ENCODE data around the gene ZNF611.
"Not testable (repeated sequence)": the region's sequence is repeated elsewhere in the genome, so short reads cannot be mapped to it uniquely, and the experiment has no call there.

The ZNF611 gene

GRCh38 chr19:52720541-52720940 is 14.3 kb downstream of the ZNF611 start:
- in situ Hi-C loops (cut with MboI; ENCODE audit: low sequenced_read_pairs) = not testable (repeated sequence)

DNA sequence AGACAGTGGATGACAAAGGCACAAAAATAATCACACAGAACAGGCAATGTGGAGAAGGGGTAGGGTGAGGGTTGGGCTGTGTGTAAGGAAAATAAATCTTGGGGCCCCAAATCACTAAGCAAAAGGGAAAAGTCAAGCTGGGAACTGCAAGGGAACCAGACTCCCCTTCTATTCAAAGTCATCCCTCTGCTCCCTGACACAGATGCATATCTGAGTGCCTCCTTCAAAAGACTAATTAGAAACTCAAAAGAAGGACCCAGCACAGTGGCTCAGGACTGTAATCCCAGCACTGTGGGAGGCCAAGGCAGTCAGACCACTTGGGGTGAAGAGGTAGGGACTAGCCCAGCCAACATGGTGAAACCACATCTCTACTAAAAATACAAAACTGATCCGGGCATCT is 18.3 kb downstream of the ZNF611 start:
- in situ Hi-C loops (cut with MboI; ENCODE audit: low sequenced_read_pairs) = no loop called here

DNA sequence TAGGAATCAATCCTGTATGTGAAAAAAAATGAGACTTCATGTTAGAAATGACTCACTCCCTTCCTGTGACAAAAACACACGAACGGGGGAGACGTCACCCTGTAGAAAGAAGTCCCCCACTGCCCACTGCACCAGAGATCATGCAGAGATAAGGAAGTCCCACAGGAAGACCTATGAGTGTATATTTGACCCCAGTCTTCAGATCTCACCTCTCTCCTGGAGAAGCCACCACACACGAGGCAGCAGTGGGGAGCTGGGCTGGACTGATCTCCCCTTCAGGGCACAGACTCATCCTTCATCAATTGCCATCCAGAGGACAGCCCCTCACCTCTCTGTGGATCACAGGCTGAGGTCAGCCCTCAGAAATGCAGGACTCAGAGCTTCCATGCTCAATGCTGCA is 18.9 kb downstream of the ZNF611 start:
- in situ Hi-C loops (cut with MboI; ENCODE audit: low sequenced_read_pairs) = not testable (repeated sequence)

DNA sequence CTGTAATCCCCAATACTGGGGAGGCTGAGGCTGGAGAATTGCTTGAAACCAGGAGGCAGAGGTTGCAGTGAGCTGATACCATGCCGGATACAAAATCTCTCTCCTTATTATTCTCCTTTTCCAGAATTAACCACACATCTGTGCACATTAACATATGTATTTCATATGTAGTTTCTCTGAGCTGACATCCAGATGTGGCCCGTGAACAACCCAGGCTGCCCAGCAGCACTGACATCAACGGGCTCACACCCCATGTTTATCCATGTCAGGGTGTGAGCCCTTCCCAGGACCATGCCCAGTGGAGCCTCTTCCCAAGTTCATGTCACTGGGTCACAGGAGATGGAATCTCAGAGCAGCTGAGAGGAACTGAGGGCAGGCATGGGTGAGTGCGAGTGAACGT is 19.5 kb downstream of the ZNF611 start:
- in situ Hi-C loops (cut with MboI; ENCODE audit: low sequenced_read_pairs) = not testable (repeated sequence)

DNA sequence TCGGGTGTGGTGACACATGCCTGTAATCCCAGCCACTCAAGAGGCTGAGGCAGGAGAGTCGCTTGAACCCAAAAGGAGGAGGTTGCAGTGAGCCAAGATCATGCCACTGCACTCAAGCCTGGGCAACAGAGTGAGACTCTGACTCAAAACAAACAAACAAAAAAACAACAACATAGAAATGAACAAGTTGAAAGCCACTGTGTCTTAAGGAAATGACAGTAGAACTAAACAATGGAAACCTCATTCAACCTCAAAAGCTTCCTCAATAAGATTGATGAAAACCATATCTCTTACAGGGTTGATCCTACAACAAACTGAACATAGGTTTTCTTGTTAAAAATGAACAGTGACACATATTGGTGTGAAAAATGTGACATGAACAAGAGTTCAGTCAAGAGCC is 21.8 kb downstream of the ZNF611 start:
- in situ Hi-C loops (cut with MboI; ENCODE audit: low sequenced_read_pairs) = not testable (repeated sequence)

- in situ Hi-C loops (cut with MboI; ENCODE audit: low sequenced_read_pairs) = not testable (repeated sequence)
Measured at GRCh38 chr19:52711661-52712060, 23.2 kb downstream of the ZNF611 start.

DNA sequence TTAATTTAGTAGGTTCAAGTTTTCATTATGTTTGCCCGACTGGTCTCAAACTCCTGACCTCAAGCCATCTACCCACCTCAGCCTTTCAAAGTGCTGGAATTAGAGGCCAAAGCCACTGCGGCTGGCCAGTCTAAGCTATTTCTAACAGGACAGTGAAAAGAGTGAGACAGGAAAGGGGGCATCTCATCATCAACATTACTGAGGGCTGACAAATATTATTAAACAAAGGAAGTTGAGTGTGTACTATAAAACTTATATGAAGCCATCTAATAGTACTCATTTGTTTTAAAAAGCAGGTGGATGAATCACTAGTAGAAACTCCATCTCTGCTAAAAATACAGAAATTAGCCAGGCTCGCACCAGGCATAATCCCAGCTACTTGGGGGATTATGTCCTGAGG is 24.3 kb downstream of the ZNF611 start:
- in situ Hi-C loops (cut with MboI; ENCODE audit: low sequenced_read_pairs) = no loop called here

DNA sequence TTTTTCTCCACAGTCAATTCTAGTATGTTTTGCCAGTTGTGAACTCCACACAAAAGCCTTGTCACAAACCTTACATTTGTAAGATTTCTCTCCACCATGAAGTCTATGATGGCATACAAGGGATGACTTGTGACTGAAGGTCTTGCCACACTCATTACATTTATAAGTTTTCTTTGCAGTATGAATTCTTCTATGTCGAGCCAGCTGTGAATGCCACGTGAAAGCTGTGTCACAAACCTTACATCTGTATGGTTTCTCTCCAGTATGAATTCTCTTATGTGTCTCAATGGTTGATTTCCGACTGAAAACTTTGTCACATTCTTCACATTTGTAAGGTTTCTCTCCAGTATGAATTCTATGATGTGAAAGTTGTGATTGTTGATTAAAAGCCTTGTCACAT is 29.2 kb downstream of the ZNF611 start:
- in situ Hi-C loops (cut with MboI; ENCODE audit: low sequenced_read_pairs) = not testable (repeated sequence)

DNA sequence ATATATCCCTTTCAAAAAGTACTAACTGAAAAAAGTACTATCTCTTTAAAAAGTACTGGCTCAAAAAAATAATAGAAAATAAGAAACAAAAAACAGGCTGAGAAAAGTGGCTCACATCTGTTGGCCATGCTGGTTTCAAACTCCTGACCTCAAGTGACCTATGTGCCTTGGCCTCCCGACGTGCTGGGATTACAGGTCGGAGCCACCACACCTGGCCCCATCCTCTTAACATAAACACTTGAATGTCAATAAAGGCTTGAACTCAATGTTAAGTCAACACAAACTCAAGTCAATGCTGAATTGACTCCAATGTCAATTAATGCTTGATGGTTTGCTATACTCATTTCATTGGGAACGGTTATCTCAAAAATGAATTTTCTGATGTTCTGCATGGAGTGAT is 30.9 kb downstream of the ZNF611 start:
- in situ Hi-C loops (cut with MboI; ENCODE audit: low sequenced_read_pairs) = no loop called here

DNA sequence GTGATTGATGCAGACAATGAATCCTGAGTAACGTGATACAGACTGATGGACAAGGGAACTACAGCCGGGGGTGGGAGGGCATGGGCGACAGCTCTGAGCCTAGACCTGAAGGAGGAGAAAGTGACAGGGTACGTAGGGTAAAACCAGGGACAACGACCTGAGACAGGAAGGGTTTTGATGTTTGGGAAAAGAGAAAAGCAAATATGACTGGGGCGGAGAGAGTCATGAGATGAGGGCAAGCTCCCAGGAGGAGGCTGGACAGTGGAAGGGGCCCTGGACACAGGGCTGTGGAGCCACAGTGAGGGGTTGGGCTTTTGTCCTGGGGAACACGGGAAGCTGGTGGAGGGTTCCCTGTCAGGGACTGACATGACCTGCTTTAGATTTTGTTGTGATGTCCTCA is 34.2 kb downstream of the ZNF611 start:
- in situ Hi-C loops (cut with MboI; ENCODE audit: low sequenced_read_pairs) = no loop called here

GRCh38 chr19:52699555-52699954 is 35.3 kb downstream of the ZNF611 start:
- in situ Hi-C loops (cut with MboI; ENCODE audit: low sequenced_read_pairs) = not testable (repeated sequence)

- in situ Hi-C loops (cut with MboI; ENCODE audit: low sequenced_read_pairs) = no loop called here
Measured at GRCh38 chr19:52695996-52696395, 38.8 kb downstream of the ZNF611 start.

GRCh38 chr19:52694921-52695320 is 39.9 kb downstream of the ZNF611 start:
- in situ Hi-C loops (cut with MboI; ENCODE audit: low sequenced_read_pairs) = no loop called here

DNA sequence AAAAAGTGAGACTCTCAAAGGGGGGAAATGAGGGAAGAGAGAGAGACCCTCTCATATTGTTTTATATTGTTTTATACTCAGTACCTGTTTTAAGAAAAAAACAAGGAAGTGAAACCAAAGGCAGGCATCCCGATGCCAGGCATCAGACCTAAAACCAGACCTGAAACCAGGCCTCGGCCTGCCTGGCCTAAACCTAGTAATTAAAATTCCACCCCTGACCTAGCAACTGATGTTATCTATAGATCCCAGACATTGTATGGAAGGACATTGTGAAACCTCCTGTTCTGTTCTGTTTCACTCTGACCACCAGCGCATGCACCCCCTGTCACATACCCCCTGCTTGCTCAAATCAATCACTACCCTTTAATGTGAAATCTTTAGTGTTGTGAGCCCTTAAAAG is 40.6 kb downstream of the ZNF611 start:
- in situ Hi-C loops (cut with MboI; ENCODE audit: low sequenced_read_pairs) = not testable (repeated sequence)

DNA sequence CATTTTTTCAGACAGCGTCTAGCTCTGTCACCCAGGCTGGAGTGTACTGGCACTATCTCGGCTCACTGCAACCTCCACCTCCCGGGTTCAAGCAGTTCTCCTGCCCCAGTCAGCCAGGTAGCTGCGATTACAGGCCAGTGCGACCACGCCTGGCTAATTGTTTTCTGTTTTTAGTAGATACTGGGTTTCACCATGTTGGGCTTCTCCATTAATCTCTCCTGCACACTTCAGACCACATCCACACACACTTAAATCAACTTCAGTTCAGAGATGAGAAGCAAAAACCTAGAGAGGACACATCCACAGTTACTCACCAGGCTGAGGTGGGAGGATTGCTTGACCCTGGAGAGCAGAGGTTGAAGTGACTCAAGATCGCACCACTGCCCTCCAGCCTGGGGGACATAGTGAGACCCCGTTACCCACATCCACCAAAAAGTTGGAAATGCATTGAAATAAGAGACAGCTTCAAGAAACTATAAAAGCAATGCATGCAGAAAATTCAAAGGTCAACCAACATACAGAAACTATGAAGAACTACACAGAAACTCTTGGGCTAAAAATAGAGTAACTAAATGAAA is 42.3 kb downstream of the ZNF611 start:
- in situ Hi-C loops (cut with MboI; ENCODE audit: low sequenced_read_pairs) = no loop called here

DNA sequence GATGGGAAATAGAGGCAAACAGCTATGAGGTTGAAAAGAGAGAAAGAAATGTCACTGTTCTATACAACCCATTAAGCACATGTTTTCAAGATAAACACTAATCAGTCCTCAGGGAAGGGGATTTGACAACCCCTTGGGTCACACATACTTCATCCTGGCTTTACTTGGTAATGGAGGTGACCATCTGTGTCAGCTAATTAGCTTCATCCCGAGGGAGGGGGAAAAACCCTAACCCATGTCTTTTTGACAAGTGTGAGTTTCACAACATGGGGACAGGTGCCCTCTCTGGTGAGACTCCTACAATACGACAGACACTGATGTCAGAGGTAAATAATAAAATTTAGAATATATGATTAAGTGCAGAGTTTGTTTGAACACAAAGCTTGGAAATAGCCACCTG is 43.1 kb downstream of the ZNF611 start:
- in situ Hi-C loops (cut with MboI; ENCODE audit: low sequenced_read_pairs) = no loop called here

- in situ Hi-C loops (cut with MboI; ENCODE audit: low sequenced_read_pairs) = no loop called here
Measured at GRCh38 chr19:52691215-52691610, 43.6 kb downstream of the ZNF611 start.

GRCh38 chr19:52690369-52691214 is 44.3 kb downstream of the ZNF611 start:
- in situ Hi-C loops (cut with MboI; ENCODE audit: low sequenced_read_pairs) = no loop called here

GRCh38 chr19:52689843-52690368 is 44.9 kb downstream of the ZNF611 start:
- in situ Hi-C loops (cut with MboI; ENCODE audit: low sequenced_read_pairs) = no loop called here

DNA sequence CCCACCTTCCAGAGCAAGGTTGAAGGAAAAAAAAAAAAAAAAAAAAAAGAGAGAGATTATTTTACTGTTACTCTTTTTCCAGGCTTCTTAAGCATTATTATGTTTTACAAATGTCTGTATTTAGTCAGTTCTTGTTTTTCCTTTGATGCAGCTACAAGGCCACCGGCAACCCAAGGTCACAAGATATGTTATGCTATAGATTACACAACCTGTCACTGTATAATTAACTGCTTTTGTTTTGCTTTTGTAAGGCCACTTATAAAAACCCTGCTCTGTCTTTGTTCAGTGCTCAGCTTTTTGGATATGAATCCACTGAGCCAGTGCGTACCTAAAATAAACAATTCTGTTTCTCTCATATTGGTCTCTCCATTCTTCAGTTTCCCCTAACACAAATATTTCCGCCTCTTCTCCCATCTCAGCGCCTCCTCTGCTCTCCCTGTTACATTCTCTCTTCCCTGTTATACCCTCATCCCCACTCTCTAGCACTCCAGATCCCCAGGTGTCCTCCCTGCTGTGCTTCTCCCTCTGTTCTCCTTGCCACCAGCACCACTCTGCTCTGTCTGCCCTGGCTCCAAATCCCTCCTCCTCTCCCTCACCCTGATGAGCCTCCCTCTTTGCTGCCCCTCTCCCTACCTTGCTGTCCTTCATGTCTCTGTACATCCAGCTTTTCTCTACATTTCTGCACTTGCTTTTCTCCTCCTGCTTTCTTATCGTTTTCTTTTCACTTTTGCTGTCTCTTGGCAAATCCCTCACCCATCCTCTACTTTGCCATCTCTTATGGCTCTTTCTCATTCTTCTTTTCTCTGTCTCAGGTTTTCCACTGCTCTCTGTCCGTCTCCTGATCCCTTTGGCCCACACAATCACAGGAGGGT is 45.7 kb downstream of the ZNF611 start:
- in situ Hi-C loops (cut with MboI; ENCODE audit: low sequenced_read_pairs) = not testable (repeated sequence)

GRCh38 chr19:52688335-52688734 is 46.5 kb downstream of the ZNF611 start:
- in situ Hi-C loops (cut with MboI; ENCODE audit: low sequenced_read_pairs) = no loop called here

Measured in hTERT RPE-1 (cell line).